ENCODE results near the gene HAUS8. TPM values are rescaled to one million over a fixed set of nuclear protein-coding genes. Genes with fewer than 3 reads are reported as not detected.

HAUS8 gene
- total and polyA plus RNA-seq, 2 of the 13 experiments (the other 11 are each of a cell fraction or from before 2014, with no cell fraction given): 7.8 to 17.5 TPM

GRCh38 chr19:17069193-17069592 is 6.1 kb downstream of the HAUS8 start:
- Histone ChIP-seq H3K36me3 (replicated peaks in 1 of 2; ENCODE audit: control insufficient read depth in 1 of 2, insufficient read depth in 2 of 2, low read length in 2 of 2) (peaks cover 8 to 49% of the 10 kb centered on the region in 2 experiments), H3K9ac (ENCODE audit: insufficient read depth, low read depth, low read length) (no peak overlapping the region), H3K79me2 (ENCODE audit: insufficient read depth, low read length) (peaks cover 16% of the 10 kb centered on the region), H3K27me3 (ENCODE audit: control insufficient read depth in 1 of 2, insufficient read depth in 2 of 2, low read length in 2 of 2) (no peaks in the 10 kb centered on the region), H3K27ac (ENCODE audit: extremely low read length, insufficient read depth, low read length) (no peak overlapping the region), H3K4me2 (ENCODE audit: low read depth, low read length) (no peak overlapping the region), H2AFZ (ENCODE audit: low read length) (no peak overlapping the region), H3K4me3 (replicated peaks in 1 of 3; ENCODE audit: insufficient read depth in 1 of 3, low read depth in 2 of 3, low read length in 3 of 3) (no peak overlapping the region), H3K9me3 (ENCODE audit: low read length) (peaks cover 2% of the 10 kb centered on the region; the same call in 1 of the 2 replicates), H3K4me1 (ENCODE audit: insufficient read depth, low read length) (peaks cover 26% of the 10 kb centered on the region), H4K20me1 (ENCODE audit: insufficient read depth, low read length) (no peaks in the 10 kb centered on the region; the same call in 1 of the 2 replicates)
- intact Hi-C loops (cut with micrococcal nuclease; ENCODE audit: unreplicated experiment) (loop anchor here (5.0 kb wide), 2 partner anchors 213 to 318 kb away; partner anchors contain the start of gene ANKLE1), in situ Hi-C loops (cut with HindIII; ENCODE audit: extremely low pct_ligation_motif_present, low pct_unique_long_range_greater_than_20kb) (loop anchor here (5.0 kb wide), 1 partner anchor 213 kb away; the partner anchor contains the start of gene ANKLE1)
- 94% methylated on average over 8 of the region's 9 CpGs for WGBS (ENCODE audit: low lambda C conversion rate)
- TF ChIP-seq NONO (IDR thresholded peaks at IDR 0.05): no peak
- TF ChIP-seq NONO (CRISPR knock-in tag; conservative IDR thresholded peaks at IDR 0.05): no peak
- no peak for TF ChIP-seq PHF20 (CRISPR knock-in tag; IDR thresholded peaks at IDR 0.05)
- no peak for TF ChIP-seq SSRP1 (CRISPR knock-in tag; IDR thresholded peaks at IDR 0.05)
- no peak for TF ChIP-seq ZNF383 (CRISPR knock-in tag; IDR thresholded peaks at IDR 0.05; ENCODE audit: borderline replicate concordance)
- TF ChIP-seq KLF15 (CRISPR knock-in tag; IDR thresholded peaks at IDR 0.05; ENCODE audit: borderline replicate concordance): no peak
- ATAC-seq: no peak
- no TSS peak for BruUV-seq (replicated peaks)
- FAIRE-seq: no peak
- ChIA-PET CTCF (ENCODE audit: low intra/inter-chr PET ratio, low total read pairs) (no interaction called here), POLR2A (no interaction called here)
- no peak for DNase-seq (ENCODE audit: low spot score)

- no TSS peak for BruUV-seq (replicated peaks)
- in situ Hi-C loops (cut with HindIII; ENCODE audit: extremely low pct_ligation_motif_present, low pct_unique_long_range_greater_than_20kb): no loop called here
- POLR2A ChIA-PET: no interaction called here
- TF ChIP-seq MED1 (CRISPR knock-in tag; IDR thresholded peaks at IDR 0.05) (no peak), ZKSCAN5 (CRISPR knock-in tag; IDR thresholded peaks at IDR 0.05) (no peak), ZNF256 (CRISPR knock-in tag; conservative IDR thresholded peaks at IDR 0.05) (no peak), ARID4A (CRISPR knock-in tag; IDR thresholded peaks at IDR 0.05; ENCODE audit: borderline replicate concordance) (no peak), CC2D1A (CRISPR knock-in tag; IDR thresholded peaks at IDR 0.05) (no peak), HOXA5 (CRISPR knock-in tag; IDR thresholded peaks at IDR 0.05) (no peak), NFE2 (CRISPR knock-in tag; IDR thresholded peaks at IDR 0.05) (no peak), ZNF3 (CRISPR knock-in tag; IDR thresholded peaks at IDR 0.05) (no peak), ZNF124 (CRISPR knock-in tag; IDR thresholded peaks at IDR 0.05) (no peak), ZNF441 (CRISPR knock-in tag; IDR thresholded peaks at IDR 0.05; ENCODE audit: borderline replicate concordance) (no peak), TOPORS (CRISPR knock-in tag; IDR thresholded peaks at IDR 0.05) (no peak)
Measured at GRCh38 chr19:17063428-17063827, 11.8 kb downstream of the HAUS8 start.

More at GRCh38 chr19:17063428-17063827, 11.8 kb downstream of the HAUS8 start:
- H3K4me3 ChIP-seq (replicated peaks in 1 of 3; ENCODE audit: insufficient read depth in 1 of 3, low read depth in 2 of 3, low read length in 3 of 3): no peak overlapping the region
- peaks cover 4% of the 10 kb centered on the region; the same call in 1 of the 2 replicates for H3K9me3 ChIP-seq (ENCODE audit: low read length)
- no peak for FAIRE-seq
- DNase-seq (ENCODE audit: low spot score): no peak
- H3K4me1 ChIP-seq (ENCODE audit: insufficient read depth, low read length): no peaks in the 10 kb centered on the region
- H3K36me3 ChIP-seq (replicated peaks in 1 of 2; ENCODE audit: control insufficient read depth in 1 of 2, insufficient read depth in 2 of 2, low read length in 2 of 2): peaks cover 11 to 53% of the 10 kb centered on the region in 2 experiments; a peak in 4 of 5 replicates
- no peak for ATAC-seq
- H3K27ac ChIP-seq (ENCODE audit: extremely low read length, insufficient read depth, low read length): no peak overlapping the region
- WGBS (ENCODE audit: low lambda C conversion rate): 98% methylated on average over 2 of the region's 2 CpGs
- CTCF ChIA-PET (ENCODE audit: low intra/inter-chr PET ratio, low total read pairs): no interaction called here
- intact Hi-C loops (cut with micrococcal nuclease; ENCODE audit: unreplicated experiment): no loop called here
- H3K9ac ChIP-seq (ENCODE audit: insufficient read depth, low read depth, low read length): no peak overlapping the region
- H4K20me1 ChIP-seq (ENCODE audit: insufficient read depth, low read length): no peaks in the 10 kb centered on the region; the same call in 1 of the 2 replicates
- no peaks in the 10 kb centered on the region for H3K27me3 ChIP-seq (ENCODE audit: control insufficient read depth in 1 of 2, insufficient read depth in 2 of 2, low read length in 2 of 2)
- no peak overlapping the region for H2AFZ ChIP-seq (ENCODE audit: low read length)
- no peak overlapping the region for H3K4me2 ChIP-seq (ENCODE audit: low read depth, low read length)
- H3K79me2 ChIP-seq (ENCODE audit: insufficient read depth, low read length): peaks cover 15% of the 10 kb centered on the region

All from HepG2 (cell line).